ES-I3 (cell line): ENCODE results near the gene KCNQ4.

Experiments used
- H3K36me3 ChIP-seq: 2 replicates; pipeline ENCODE4 v1.6.1; 2013; ENCODE audit warnings: mild to moderate bottlenecking, low read length, control low read depth, moderate library complexity; ENCODE audit not compliant: insufficient read depth
- H3K4me1 ChIP-seq: 2 replicates; pipeline ENCODE4 v1.6.1; 2013; ENCODE audit warnings: mild to moderate bottlenecking, control low read depth, low read length; ENCODE audit not compliant: insufficient read depth
- H3K9ac ChIP-seq: 2 replicates; pipeline ENCODE4 v1.6.1; 2013; ENCODE audit warnings: low read depth, mild to moderate bottlenecking, low read length, moderate library complexity
- H3K9me3 ChIP-seq: 2 replicates; pipeline ENCODE4 v1.6.1; 2013; ENCODE audit warnings: mild to moderate bottlenecking, low read length, moderate library complexity; ENCODE audit not compliant: control insufficient read depth, insufficient read depth

Gene KCNQ4

GRCh38 chr1:40849801-40850592 lies 66.4 kb downstream of the KCNQ4 start:
- no peaks in the 10 kb centered on the region for H3K9me3 ChIP-seq
- peaks cover 4% of the 10 kb centered on the region; the same call in 1 of the 2 replicates for H3K4me1 ChIP-seq
- H3K36me3 ChIP-seq: no peaks in the 10 kb centered on the region
- no peak overlapping the region for H3K9ac ChIP-seq

- Histone ChIP-seq H3K9me3 (no peaks in the 10 kb centered on the region; the same call in 1 of the 2 replicates), H3K36me3 (no peaks in the 10 kb centered on the region), H3K4me1 (peaks cover 4% of the 10 kb centered on the region; the same call in 1 of the 2 replicates), H3K9ac (no peak overlapping the region)
Measured at GRCh38 chr1:40851643-40852042, 68.1 kb downstream of the KCNQ4 start.

GRCh38 chr1:40853113-40853884 lies 69.7 kb downstream of the KCNQ4 start:
- Histone ChIP-seq H3K36me3 (no peaks in the 10 kb centered on the region), H3K4me1 (peaks cover 4% of the 10 kb centered on the region; the same call in 1 of the 2 replicates), H3K9me3 (no peaks in the 10 kb centered on the region; the same call in 1 of the 2 replicates), H3K9ac (no peak overlapping the region)

- Histone ChIP-seq H3K9ac (no peak overlapping the region), H3K36me3 (no peaks in the 10 kb centered on the region), H3K4me1 (peaks cover 4% of the 10 kb centered on the region; the same call in 1 of the 2 replicates), H3K9me3 (no peaks in the 10 kb centered on the region; the same call in 1 of the 2 replicates)
Measured at GRCh38 chr1:40853885-40854170, 70.2 kb downstream of the KCNQ4 start.

DNA sequence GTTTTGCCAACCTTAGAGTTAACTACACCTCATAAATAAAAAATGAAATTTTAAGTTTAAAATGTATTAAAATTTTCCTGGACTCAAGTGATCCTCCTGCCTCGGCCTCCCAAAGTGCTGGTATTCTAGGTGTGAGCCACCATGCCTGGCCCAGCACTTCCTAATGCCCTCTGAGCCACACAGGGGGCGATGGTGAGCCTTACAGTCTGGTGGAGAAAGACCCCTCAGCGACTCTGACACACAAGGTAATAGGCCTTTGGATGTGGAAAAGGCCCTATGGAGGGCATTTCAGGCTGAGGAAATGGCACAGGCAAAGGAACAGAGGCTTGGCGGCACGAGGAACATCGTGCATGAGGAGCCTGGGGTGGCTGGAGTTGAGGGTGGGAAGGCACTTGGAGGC lies 71.9 kb downstream of the KCNQ4 start:
- no peaks in the 10 kb centered on the region for H3K36me3 ChIP-seq
- no peak overlapping the region for H3K9ac ChIP-seq
- peaks cover 4% of the 10 kb centered on the region; the same call in 1 of the 2 replicates for H3K4me1 ChIP-seq
- no peaks in the 10 kb centered on the region; the same call in 1 of the 2 replicates for H3K9me3 ChIP-seq

DNA sequence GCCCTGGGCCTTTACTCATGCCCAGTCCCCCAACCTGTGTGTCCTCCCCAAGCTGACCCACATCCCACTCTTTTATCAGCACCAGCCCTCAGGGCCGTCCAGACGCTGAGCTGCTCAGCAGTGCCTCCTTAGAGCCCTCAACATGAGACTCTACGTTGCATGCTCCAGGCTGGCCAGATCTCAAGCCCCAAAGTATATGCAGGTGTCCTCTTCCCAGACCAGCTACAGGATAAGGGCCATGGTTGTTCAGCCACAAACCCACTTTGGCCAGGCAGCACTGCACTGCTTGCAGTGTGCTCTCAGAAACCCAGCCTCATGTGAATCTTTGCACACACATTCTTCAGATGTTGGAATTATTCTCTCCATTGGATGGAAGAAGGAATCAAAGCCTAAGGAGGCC lies 72.5 kb downstream of the KCNQ4 start:
- H3K9ac ChIP-seq: no peak overlapping the region
- H3K9me3 ChIP-seq: no peaks in the 10 kb centered on the region; the same call in 1 of the 2 replicates
- H3K4me1 ChIP-seq: peaks cover 4% of the 10 kb centered on the region; the same call in 1 of the 2 replicates
- no peaks in the 10 kb centered on the region for H3K36me3 ChIP-seq

DNA sequence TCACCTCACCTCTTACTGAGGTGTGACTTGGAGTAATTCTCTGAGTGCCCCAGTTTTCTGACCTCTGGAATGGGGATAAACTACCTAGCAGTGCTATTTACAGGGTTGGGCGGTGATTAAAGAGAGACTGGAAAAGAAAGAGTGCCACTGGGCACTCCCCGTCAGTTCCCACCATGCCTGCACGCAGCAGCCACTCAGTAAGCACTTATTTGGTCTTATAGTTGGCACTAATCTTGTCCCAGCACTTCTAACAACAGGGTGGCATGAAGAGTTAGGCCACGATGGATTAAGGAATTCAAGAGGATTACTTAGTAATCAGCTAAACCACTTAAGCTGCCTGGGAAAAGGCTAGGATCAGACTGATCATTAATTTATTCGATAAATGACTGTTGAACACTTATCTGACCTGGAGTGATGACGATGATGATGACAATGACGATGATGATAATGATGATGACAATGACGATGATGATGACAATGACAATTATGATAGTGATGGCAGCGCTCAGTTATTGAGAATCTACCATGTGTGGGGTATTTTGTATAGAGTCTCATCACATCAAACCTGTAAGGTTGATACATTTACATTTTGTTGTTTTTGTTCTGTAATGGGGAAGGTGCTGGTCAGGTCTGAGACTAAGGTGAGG lies 73.2 kb downstream of the KCNQ4 start:
- H3K9me3 ChIP-seq: no peaks in the 10 kb centered on the region; the same call in 1 of the 2 replicates
- H3K9ac ChIP-seq: no peak overlapping the region
- no peaks in the 10 kb centered on the region for H3K36me3 ChIP-seq
- peaks cover 4% of the 10 kb centered on the region; the same call in 1 of the 2 replicates for H3K4me1 ChIP-seq

DNA sequence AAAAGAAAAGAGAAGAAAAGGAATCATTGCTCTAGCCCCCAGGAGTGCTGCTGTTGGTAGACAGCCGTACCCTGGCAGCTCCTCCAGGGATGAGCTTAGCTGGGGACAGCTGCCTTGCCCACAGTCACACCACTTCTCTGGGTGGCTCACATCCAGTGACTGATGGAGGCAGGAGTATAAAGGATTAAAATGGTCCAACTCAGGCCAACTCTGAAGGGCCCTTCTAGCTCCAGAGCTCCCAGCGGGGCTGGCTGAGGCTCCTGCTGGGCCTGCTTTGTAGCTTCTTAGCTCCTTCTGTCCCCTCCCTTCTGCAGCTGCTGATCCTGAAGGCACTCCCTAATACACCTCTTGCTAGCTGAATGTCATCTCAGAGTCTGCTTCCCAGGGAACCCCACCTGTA lies 74.2 kb downstream of the KCNQ4 start:
- Histone ChIP-seq H3K36me3 (no peaks in the 10 kb centered on the region), H3K9me3 (no peaks in the 10 kb centered on the region; the same call in 1 of the 2 replicates), H3K4me1 (peaks cover 6% of the 10 kb centered on the region), H3K9ac (no peak overlapping the region)

DNA sequence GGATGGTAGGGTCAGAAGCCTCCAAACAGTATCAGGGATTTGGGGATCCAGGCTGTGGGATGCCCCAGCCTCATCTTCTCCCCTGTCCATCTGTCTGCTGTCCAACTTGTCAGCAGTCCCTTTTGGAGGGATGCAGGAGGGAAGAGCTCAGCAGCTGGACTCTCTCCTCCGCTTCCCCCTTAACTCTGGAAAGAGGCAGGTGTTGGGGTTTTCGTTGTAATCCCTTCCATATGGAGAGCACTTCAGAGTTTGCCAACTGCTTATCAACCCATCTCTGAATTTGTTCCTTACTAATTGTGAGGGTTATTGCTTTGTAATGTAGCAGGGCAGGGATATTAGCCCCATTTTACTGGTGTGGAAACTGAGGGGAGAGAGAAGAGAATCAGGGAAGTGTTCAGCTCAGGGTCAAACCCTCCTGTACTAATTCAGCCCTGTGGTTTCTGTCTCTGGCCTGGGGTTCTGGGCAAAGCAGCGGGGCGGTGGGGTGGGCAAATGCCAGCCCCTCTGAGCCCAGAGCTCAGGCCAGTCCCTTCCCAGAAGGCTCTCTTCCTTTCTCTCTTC lies 75.3 kb downstream of the KCNQ4 start:
- Histone ChIP-seq H3K9me3 (no peaks in the 10 kb centered on the region; the same call in 1 of the 2 replicates), H3K9ac (no peak overlapping the region), H3K4me1 (peaks cover 6% of the 10 kb centered on the region), H3K36me3 (no peaks in the 10 kb centered on the region)

- H3K36me3 ChIP-seq: no peaks in the 10 kb centered on the region
- H3K9ac ChIP-seq: peak overlapping the region; percentile 74
- H3K4me1 ChIP-seq: peaks cover 8% of the 10 kb centered on the region
- no peaks in the 10 kb centered on the region for H3K9me3 ChIP-seq
Measured at GRCh38 chr1:40860706-40861223, 77.2 kb downstream of the KCNQ4 start.

DNA sequence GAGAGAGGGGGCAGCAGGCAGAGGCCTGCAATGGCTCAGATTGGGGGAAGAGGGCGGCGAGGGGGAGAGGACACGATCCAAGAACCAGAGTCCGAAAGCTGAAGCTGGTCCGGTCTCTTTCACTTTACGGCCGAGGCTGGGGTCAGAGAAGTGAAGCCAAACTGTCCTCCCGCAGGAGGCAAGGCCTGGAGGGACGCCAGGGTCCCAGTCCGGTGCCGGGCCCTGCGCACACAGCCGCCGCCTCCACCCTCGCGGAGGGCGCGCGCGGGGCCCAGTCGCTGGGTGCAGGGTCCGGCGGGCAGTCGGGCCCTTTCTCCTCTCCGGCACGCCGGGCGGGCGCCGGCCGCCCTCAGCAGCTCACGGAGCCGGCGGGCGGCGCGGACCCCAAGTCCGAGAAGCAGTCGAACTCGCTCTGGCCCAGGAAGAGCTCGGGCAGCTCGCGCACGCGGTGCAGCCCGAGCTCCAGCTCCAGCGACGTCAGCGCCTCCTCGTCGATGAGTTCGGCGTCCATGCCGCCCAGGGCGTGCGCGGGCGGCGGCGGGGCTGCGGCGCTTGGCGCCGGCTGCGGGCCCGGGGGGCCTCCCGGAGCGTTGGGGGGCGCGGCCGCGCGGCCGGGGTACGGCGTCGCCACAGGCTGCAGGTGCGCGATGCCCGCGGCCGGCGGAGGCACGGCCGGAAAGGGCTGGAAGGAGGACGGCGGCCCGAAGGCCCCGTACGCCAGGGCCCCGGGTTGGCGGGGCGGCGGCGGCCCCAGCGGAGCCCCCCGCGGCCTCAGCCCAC lies 77.8 kb downstream of the KCNQ4 start:
- Histone ChIP-seq H3K9ac (peak overlapping the region; percentile 74), H3K9me3 (no peaks in the 10 kb centered on the region), H3K4me1 (peaks cover 8% of the 10 kb centered on the region), H3K36me3 (no peaks in the 10 kb centered on the region)

- Histone ChIP-seq H3K9me3 (no peaks in the 10 kb centered on the region), H3K9ac (peak within 1 kb of the TSS; percentile 74), H3K36me3 (no peaks in the 10 kb centered on the region), H3K4me1 (peaks cover 8% of the 10 kb centered on the region)
Measured at GRCh38 chr1:40862008-40862863, 78.6 kb downstream of the KCNQ4 start, which contains the start of gene CITED4. Gene CITED4 (minus strand): TSS chr1:40862363. CDS start chr1:40862127, 236 bp downstream.
